Sigmoid colon (tissue), 7 donors: ENCODE measurements around the gene CDC42BPA. TPM values are rescaled to one million over a fixed set of nuclear protein-coding genes. Genes with fewer than 3 reads are reported as not detected.

Experiments used
- DNase-seq: peaks from one replicate; pipeline ENCODE4 v3.0.0-alpha.2; 2019
- H3K27ac ChIP-seq, 4 donors: fragments of 200-600 bp; sonication (generic); one replicate each; pipeline ENCODE4 v1.5.1; 2016 to 2019; ENCODE audit warnings: mild to moderate bottlenecking in 1 of 4
- H3K27me3 ChIP-seq, 3 donors: fragments of 200-600 bp; sonication (generic); one replicate each; pipeline ENCODE4 v1.5.1; 2019; ENCODE audit warnings: mild to moderate bottlenecking in 1 of 3
- H3K36me3 ChIP-seq, 4 donors: fragments of 200-600 bp; sonication (generic); one replicate each; pipeline ENCODE4 v1.5.1; 2016 to 2019
- H3K4me1 ChIP-seq, 4 donors: fragments of 200-600 bp; sonication (generic); one replicate each; pipeline ENCODE4 v1.5.1; 2017 to 2019
- H3K4me3 ChIP-seq, 4 donors: fragments of 200-600 bp; sonication (generic); one replicate each; pipeline ENCODE4 v1.5.1; 2017 to 2019; ENCODE audit warnings: mild to moderate bottlenecking in 2 of 4, moderate library complexity in 1 of 4
- H3K9me3 ChIP-seq, 4 donors: fragments of 200-600 bp in 3 of 4; sonication (generic) in 3 of 4; one replicate each; pipeline versions ENCODE4 v1.5.1 to v1.6.1; 2013 to 2019
- CTCF ChIP-seq, 4 experiments: fragments of 450-650 bp in 3 of 4; fragments of 200-600 bp in 1 of 4; IDR thresholded peaks; one replicate each; pipeline ENCODE4 v1.5.1; 2016 to 2019; ENCODE audit warnings: antibody characterized with exemption in 4 of 4, mild to moderate bottlenecking in 3 of 4, moderate library complexity in 2 of 4
- EP300 ChIP-seq, 4 donors: sonication (generic); formaldehyde crosslinking; IDR thresholded peaks; one replicate each; pipeline ENCODE4 v1.6.1; 2017; ENCODE audit warnings: antibody characterized with exemption in 4 of 4
- POLR2A ChIP-seq, 2 donors: fragments of 450-650 bp; IDR thresholded peaks; one replicate each; pipeline ENCODE4 v1.6.1; 2016; ENCODE audit warnings: antibody characterized with exemption in 2 of 2, mild to moderate bottlenecking in 2 of 2, moderate library complexity in 2 of 2
- POLR2AphosphoS5 ChIP-seq, 4 donors: sonication (generic); formaldehyde crosslinking; IDR thresholded peaks; one replicate each; pipeline ENCODE4 v1.6.1; 2017; ENCODE audit warnings: antibody characterized with exemption in 4 of 4
- WGBS, 2 donors: extraction: QIAGEN DNeasy Blood & Tissue Kit; methylation state at CpG; one replicate each; pipeline ENCODE4 v1.1.7; 2013; 5-methylcytosine and 5-hydroxymethylcytosine counted together
- intact Hi-C: fragments of 100-400 bp; cut with DNase I; formaldehyde crosslinking; loops from one replicate; pipeline ENCODE4 v1.15.1; 2023
- polyA plus RNA-seq, 3 donors: library from polyadenylated mRNA; stranded (reverse); fragments of 200-250 nt; gene quantifications; one replicate each; pipeline ENCODE4 v1.2.3, GENCODE V29; 2013
- total RNA-seq, 4 donors: library from RNA; depleted of rRNA; stranded (reverse); fragments of >200 nt; gene quantifications; one replicate each; pipeline ENCODE4 v1.1.0, GENCODE V29; 2016
- donor health status: healthy with polysubstance abuse.
- donor health status: Bipolar disorder and iron deficiency.
- donor health status: healthy.

The CDC42BPA gene
- total and polyA plus RNA-seq, 7 donors = 8.4 to 93.6 (median 60.8) TPM

- H3K27me3 ChIP-seq = no peaks in the 10 kb centered on the region
- H3K4me1 ChIP-seq = no peaks in the 10 kb centered on the region
- H3K9me3 ChIP-seq = no peaks in the 10 kb centered on the region
- no peak overlapping the region for H3K4me3 ChIP-seq
- H3K27ac ChIP-seq = no peak overlapping the region
- TF ChIP-seq POLR2A (IDR thresholded peaks at IDR 0.05) (no peak), POLR2AphosphoS5 (IDR thresholded peaks at IDR 0.05) (no peak), EP300 (IDR thresholded peaks at IDR 0.05) (no peak), CTCF (IDR thresholded peaks at IDR 0.05) (no peak)
- no peak for DNase-seq
- intact Hi-C loops = loop anchor here (5.0 kb wide), 1 partner anchor 309 kb away; no protein-coding TSS in a partner anchor
- H3K36me3 ChIP-seq = peaks cover 0 to 14% (median 4%) of the 10 kb centered on the region in 4 donors
- WGBS, 2 donors = 90 to 92% methylated on average over 3 of the region's 3 CpGs
Observed at GRCh38 chr1:227127891-227128290, 190.4 kb downstream of the CDC42BPA start.

DNA sequence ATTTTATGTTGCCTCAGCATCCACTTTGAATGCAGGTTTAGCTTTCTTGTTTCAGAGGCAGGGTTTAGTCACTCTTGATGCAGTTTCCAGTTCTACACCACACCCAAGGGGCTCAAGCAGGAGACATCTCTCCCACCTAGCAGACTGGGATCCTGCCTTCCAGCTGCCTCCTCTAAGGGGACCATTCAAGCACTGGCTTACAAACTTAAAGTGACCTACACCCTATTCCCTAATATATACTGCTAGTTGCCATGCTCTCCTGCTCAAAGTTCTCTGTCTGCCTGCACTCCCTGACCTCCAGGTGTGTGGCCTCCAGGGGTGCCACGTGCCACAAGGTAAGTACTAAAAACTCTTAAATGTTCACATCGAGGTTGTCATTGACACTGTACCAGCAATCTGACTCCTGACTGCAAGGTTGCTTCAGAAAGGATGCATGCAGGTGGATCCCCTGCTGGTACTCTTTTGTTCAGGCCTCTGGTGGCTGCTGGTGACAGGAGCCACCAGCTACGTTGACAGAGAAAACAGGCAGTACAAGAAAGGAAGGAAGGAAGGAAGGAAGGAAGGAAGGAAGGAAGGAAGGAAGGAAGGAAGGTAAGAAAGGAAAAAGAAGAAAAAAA is 192.3 kb downstream of the CDC42BPA start:
- no peaks in the 10 kb centered on the region for H3K27me3 ChIP-seq
- no peak for TF ChIP-seq POLR2AphosphoS5 (IDR thresholded peaks at IDR 0.05)
- TF ChIP-seq POLR2A (IDR thresholded peaks at IDR 0.05) = no peak
- no peak for TF ChIP-seq EP300 (IDR thresholded peaks at IDR 0.05)
- no peak for TF ChIP-seq CTCF (IDR thresholded peaks at IDR 0.05)
- no peaks in the 10 kb centered on the region for H3K9me3 ChIP-seq
- 61 to 69% methylated on average over 3 of the region's 3 CpGs for WGBS, 2 donors
- peaks cover 0 to 14% (median 4%) of the 10 kb centered on the region in 4 donors for H3K36me3 ChIP-seq
- intact Hi-C loops = loop anchor here (5.0 kb wide), 1 partner anchor 311 kb away; no protein-coding TSS in a partner anchor
- H3K4me1 ChIP-seq = no peaks in the 10 kb centered on the region
- no peak overlapping the region for H3K27ac ChIP-seq
- no peak overlapping the region for H3K4me3 ChIP-seq
- DNase-seq = no peak

DNA sequence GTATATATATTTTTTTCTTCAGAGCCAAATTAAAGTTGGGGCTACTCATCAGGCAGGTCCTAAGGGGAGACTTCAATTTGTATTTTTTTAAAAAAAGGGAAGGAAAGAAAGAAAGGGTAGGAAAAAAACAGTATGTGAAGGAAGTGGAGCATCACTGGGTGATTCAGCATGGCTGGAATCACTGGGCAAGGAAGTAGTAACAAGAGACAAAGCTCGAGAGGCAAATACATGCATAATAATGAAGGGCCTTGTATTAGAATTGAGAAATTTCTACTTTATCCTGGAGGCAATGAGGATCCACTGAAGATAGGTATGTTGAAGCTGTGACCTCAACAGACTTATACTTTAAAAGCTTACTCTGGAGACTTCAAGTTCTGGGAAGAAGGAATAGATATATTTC is 193.8 kb downstream of the CDC42BPA start:
- H3K4me3 ChIP-seq = no peak overlapping the region
- no peak overlapping the region for H3K27ac ChIP-seq
- TF ChIP-seq POLR2AphosphoS5 (IDR thresholded peaks at IDR 0.05) (no peak), CTCF (IDR thresholded peaks at IDR 0.05) (no peak), POLR2A (IDR thresholded peaks at IDR 0.05) (no peak), EP300 (IDR thresholded peaks at IDR 0.05) (no peak)
- H3K9me3 ChIP-seq = no peaks in the 10 kb centered on the region
- intact Hi-C loops = no loop called here
- WGBS, 2 donors = 84 to 90% methylated on average over 1 of the region's 1 CpG
- H3K27me3 ChIP-seq = no peaks in the 10 kb centered on the region
- no peak for DNase-seq
- peaks cover 0 to 14% (median 4%) of the 10 kb centered on the region in 4 donors for H3K36me3 ChIP-seq
- H3K4me1 ChIP-seq = no peaks in the 10 kb centered on the region

DNA sequence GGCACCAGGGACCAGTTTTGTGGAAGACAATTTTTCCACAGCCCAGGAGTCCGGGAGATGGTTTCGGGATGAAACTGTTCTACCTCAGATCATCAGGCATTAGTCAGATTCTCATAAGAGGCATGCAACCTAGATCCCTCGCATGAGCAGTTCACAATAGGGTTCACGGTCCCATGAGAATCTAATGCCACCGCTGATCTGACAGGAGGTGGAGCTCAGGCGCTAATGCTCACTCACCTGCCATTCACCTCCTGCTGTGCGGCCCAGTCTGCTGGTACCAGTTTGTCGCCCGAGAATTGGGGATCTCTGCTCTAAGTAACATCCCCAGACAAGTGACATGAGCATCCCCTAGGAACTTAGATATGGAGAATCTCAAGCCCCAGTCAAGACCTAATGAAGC is 197.5 kb downstream of the CDC42BPA start:
- no peak overlapping the region for H3K4me3 ChIP-seq
- no peak for TF ChIP-seq POLR2AphosphoS5 (IDR thresholded peaks at IDR 0.05)
- TF ChIP-seq POLR2A (IDR thresholded peaks at IDR 0.05) = no peak
- no peak for TF ChIP-seq EP300 (IDR thresholded peaks at IDR 0.05)
- H3K4me1 ChIP-seq = no peaks in the 10 kb centered on the region
- H3K9me3 ChIP-seq = no peaks in the 10 kb centered on the region
- DNase-seq = no peak
- H3K27me3 ChIP-seq = no peaks in the 10 kb centered on the region
- intact Hi-C loops = no loop called here
- H3K27ac ChIP-seq = no peak overlapping the region
- no peaks in the 10 kb centered on the region for H3K36me3 ChIP-seq
- 92 to 96% methylated on average over 9 of the region's 9 CpGs for WGBS, 2 donors

GRCh38 chr1:227112538-227112937 is 205.8 kb downstream of the CDC42BPA start:
- Histone ChIP-seq H3K36me3 (peaks cover 0 to 33% (median 3%) of the 10 kb centered on the region in 4 donors), H3K9me3 (no peaks in the 10 kb centered on the region), H3K27ac (no peak overlapping the region), H3K4me1 (no peaks in the 10 kb centered on the region), H3K4me3 (no peak overlapping the region), H3K27me3 (no peaks in the 10 kb centered on the region)
- DNase-seq = no peak
- intact Hi-C loops = no loop called here
- TF ChIP-seq EP300 (IDR thresholded peaks at IDR 0.05) = no peak
- TF ChIP-seq POLR2A (IDR thresholded peaks at IDR 0.05) = no peak
- no peak for TF ChIP-seq CTCF (IDR thresholded peaks at IDR 0.05)
- TF ChIP-seq POLR2AphosphoS5 (IDR thresholded peaks at IDR 0.05) = no peak
- 96 to 98% methylated on average over 6 of the region's 6 CpGs for WGBS, 2 donors
